Nephron (organoid): ENCODE results near the gene NSD1.

ENCODE experiments used
- H3K27ac Mint-ChIP-seq, 3 experiments: 2 replicates each; pipeline ENCODE4 v1.8.0; 2020; ENCODE audit warnings: mixed read lengths in 3 of 3, mild to moderate bottlenecking in 2 of 3, moderate library complexity in 1 of 3
- H3K27me3 Mint-ChIP-seq: 2 replicates; pipeline ENCODE4 v1.8.0; 2021; ENCODE audit warnings: low read depth, mild to moderate bottlenecking, moderate library complexity, mixed read lengths
- H3K36me3 Mint-ChIP-seq: 2 replicates; pipeline ENCODE4 v1.8.0; 2020; ENCODE audit warnings: low read depth, mixed read lengths
- H3K4me1 Mint-ChIP-seq: 2 replicates; pipeline ENCODE4 v1.8.0; 2020; ENCODE audit warnings: mixed read lengths
- H3K4me3 Mint-ChIP-seq, 3 experiments: 2 replicates each; pipeline ENCODE4 v1.8.0; 2020; ENCODE audit warnings: mild to moderate bottlenecking in 3 of 3, mixed read lengths in 3 of 3, moderate library complexity in 2 of 3
- H3K9me3 Mint-ChIP-seq: 2 replicates; pipeline ENCODE4 v1.8.0; 2020; ENCODE audit warnings: mixed read lengths
- TF ChIP-seq, protein P1 (sequence below), 3 experiments: fragments of 200-600 bp; sonication (generic); IDR thresholded peaks; one replicate each; pipeline ENCODE4 v1.5.0; 2021; ENCODE audit warnings: antibody characterized with exemption in 3 of 3; ENCODE audit not compliant: unreplicated experiment in 3 of 3

The NSD1 gene

DNA sequence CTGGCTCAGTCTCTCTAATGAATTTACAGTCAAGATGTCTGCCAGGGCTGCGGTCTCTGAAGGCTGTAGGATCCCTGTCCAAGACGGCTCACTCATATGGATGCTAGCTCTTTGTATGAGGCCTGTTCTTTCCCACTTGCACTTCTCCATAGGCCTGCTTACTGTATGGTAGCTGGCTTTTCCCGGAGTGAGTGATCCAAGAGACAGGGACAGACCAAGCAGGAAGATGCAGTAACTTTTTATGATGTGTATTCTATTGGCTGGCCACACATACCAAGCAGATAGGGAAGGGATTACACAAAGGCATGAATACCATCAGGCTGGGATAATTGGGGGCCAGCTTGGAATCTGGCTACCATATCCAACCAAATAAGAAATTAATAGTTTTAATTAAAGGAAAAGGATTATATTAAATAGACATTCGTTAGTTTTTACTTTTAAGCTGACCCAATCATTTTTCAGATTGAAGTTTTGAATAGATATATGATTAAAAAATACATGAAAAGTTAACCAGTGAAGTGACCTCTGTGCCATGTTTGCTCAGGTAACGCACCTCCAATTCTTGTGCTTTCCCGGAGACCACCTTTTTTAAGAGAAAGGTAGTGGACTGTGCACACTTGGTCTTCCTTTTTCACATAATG, 20.6 kb downstream of the NSD1 start:
- Mint-ChIP-seq H3K4me1 (peaks cover 5% of the 10 kb centered on the region), H3K27me3 (no peaks in the 10 kb centered on the region), H3K9me3 (no peaks in the 10 kb centered on the region), H3K4me3 (no peak overlapping the region), H3K27ac (peak overlapping the region in 2 of 3 experiments; percentile 7 to 57), H3K36me3 (peaks cover 30% of the 10 kb centered on the region)
- TF ChIP-seq, protein P1, sequence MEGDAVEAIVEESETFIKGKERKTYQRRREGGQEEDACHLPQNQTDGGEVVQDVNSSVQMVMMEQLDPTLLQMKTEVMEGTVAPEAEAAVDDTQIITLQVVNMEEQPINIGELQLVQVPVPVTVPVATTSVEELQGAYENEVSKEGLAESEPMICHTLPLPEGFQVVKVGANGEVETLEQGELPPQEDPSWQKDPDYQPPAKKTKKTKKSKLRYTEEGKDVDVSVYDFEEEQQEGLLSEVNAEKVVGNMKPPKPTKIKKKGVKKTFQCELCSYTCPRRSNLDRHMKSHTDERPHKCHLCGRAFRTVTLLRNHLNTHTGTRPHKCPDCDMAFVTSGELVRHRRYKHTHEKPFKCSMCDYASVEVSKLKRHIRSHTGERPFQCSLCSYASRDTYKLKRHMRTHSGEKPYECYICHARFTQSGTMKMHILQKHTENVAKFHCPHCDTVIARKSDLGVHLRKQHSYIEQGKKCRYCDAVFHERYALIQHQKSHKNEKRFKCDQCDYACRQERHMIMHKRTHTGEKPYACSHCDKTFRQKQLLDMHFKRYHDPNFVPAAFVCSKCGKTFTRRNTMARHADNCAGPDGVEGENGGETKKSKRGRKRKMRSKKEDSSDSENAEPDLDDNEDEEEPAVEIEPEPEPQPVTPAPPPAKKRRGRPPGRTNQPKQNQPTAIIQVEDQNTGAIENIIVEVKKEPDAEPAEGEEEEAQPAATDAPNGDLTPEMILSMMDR (IDR thresholded peaks at IDR 0.05; ENCODE audit: unreplicated experiment in 3 of 3), result no peak

DNA sequence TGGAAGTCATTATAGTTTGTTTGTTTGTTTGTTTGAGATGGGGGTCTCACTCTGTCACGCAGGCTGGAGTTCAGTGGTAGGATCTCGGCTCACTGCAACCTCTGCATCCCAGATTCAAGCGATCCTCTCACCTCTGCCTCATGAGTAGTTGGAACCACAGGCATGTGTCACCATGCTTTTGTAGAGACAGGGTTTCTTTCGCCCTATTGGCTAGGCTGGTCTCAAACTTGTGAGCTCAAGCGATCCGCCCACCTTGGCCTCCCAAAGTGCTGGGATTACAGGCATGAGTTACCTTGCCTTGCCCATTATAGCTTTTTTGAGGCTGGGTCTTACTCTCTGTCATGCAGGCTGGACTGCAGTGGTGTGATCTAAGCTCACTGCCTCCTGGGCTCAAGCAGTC, 28.8 kb downstream of the NSD1 start:
- no peak overlapping the region for H3K27ac Mint-ChIP-seq
- no peak overlapping the region for H3K4me3 Mint-ChIP-seq
- no peaks in the 10 kb centered on the region for H3K27me3 Mint-ChIP-seq
- no peaks in the 10 kb centered on the region for H3K4me1 Mint-ChIP-seq
- TF ChIP-seq, protein P1 (IDR thresholded peaks at IDR 0.05; ENCODE audit: unreplicated experiment in 3 of 3), result no peak
- H3K9me3 Mint-ChIP-seq, result no peaks in the 10 kb centered on the region
- H3K36me3 Mint-ChIP-seq, result peaks cover 25% of the 10 kb centered on the region

DNA sequence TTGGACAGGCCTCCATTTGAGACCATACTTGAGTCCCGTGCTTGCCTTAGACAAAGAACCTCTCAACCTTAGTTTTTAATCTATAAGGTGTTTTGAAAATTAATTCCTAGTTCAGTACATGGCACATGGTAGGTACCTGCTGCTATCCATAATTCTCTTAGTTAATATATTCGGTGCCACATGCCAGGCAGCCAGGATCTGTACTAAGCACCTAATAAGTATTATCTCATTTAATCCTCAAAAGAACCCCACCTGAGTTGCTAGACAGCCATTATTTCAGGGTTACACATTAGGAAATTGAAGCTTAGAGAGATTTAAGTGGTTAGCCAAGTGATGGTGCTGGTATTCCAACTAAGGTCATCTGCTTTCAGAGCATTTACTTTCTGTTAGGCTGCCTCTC, 29.9 kb downstream of the NSD1 start:
- TF ChIP-seq, protein P1 (IDR thresholded peaks at IDR 0.05; ENCODE audit: unreplicated experiment in 3 of 3), result no peak
- Mint-ChIP-seq H3K4me1 (no peaks in the 10 kb centered on the region), H3K36me3 (peaks cover 27% of the 10 kb centered on the region), H3K9me3 (no peaks in the 10 kb centered on the region), H3K27me3 (no peaks in the 10 kb centered on the region), H3K4me3 (no peak overlapping the region), H3K27ac (no peak overlapping the region)

DNA sequence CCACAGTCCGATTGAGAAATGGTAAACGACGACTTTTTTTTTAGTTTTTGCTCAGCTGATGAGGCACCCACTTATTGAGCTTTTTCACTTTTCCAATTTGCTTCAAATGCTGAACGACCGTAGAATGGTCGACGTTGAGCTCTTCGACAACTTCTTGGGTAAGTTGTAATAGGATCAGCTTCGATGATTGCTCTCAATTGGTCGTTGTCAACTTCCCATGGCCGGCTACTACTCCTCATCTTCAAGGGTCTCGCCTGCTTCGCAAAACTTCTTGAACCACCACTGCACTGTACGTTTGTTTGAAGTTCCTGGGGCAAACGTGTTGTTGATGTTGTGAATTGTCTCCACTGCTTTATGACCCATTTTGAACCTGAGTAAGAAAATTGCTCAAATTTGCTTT, 35.7 kb downstream of the NSD1 start:
- Mint-ChIP-seq H3K4me1 (peaks cover 18% of the 10 kb centered on the region), H3K27ac (no peak overlapping the region)
- TF ChIP-seq, protein P1 (IDR thresholded peaks at IDR 0.05; ENCODE audit: unreplicated experiment in 3 of 3), result no peak

DNA sequence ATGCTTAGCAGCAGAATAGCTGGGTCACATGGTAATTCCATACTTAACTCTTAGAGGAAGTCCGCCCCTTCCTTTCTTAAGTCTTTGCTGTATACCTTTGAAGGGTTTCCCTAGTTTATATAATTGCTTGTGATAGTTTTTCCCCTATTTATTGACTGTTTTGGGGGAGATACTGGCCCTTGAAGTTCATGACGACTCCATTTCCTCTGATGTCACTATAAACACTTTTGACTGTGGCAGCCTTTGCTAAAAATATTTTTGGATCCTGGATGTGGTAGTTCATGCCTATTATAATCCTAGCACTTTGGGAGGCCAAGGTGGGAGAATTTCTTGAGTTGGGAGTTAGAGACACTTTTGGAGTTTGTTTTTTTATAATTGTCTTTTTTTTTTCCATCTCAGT, 38.4 kb downstream of the NSD1 start:
- TF ChIP-seq, protein P1 (IDR thresholded peaks at IDR 0.05; ENCODE audit: unreplicated experiment in 3 of 3), result no peak
- no peaks in the 10 kb centered on the region for H3K9me3 Mint-ChIP-seq
- H3K4me3 Mint-ChIP-seq, result no peak overlapping the region
- peak overlapping the region in 1 of 3 experiments; percentile 56 for H3K27ac Mint-ChIP-seq
- H3K27me3 Mint-ChIP-seq, result no peaks in the 10 kb centered on the region
- peaks cover 39% of the 10 kb centered on the region for H3K36me3 Mint-ChIP-seq
- H3K4me1 Mint-ChIP-seq, result peaks cover 24% of the 10 kb centered on the region

More for the DNA sequence above, 35.7 kb downstream of the NSD1 start:
- H3K4me3 Mint-ChIP-seq, result no peak overlapping the region
- H3K36me3 Mint-ChIP-seq, result peaks cover 56% of the 10 kb centered on the region
- H3K27me3 Mint-ChIP-seq, result no peaks in the 10 kb centered on the region
- H3K9me3 Mint-ChIP-seq, result no peaks in the 10 kb centered on the region

DNA sequence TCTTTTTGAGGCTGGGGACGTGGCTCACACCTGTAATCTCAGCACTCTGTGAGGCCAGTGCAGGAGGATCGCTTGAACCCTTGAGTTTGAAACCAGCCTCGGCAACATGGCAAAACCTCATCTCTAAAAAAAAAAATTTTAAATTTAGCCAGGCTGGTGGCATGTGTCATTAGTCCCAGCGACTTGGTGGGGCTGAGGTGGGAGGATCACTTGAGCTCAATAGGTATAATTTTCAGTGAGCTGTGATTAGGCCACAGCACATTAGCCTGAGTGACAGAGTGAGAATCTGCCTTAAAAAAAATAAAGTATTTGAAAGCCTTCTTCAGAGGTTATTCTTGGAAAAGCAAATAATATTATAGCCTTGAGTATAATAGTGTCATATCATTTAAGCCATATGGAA, 41.8 kb downstream of the NSD1 start:
- H3K4me3 Mint-ChIP-seq, result no peak overlapping the region
- H3K27me3 Mint-ChIP-seq, result no peaks in the 10 kb centered on the region
- TF ChIP-seq, protein P1 (IDR thresholded peaks at IDR 0.05; ENCODE audit: unreplicated experiment in 3 of 3), result no peak

More for the DNA sequence above, 41.8 kb downstream of the NSD1 start:
- Mint-ChIP-seq H3K27ac (no peak overlapping the region), H3K4me1 (peaks cover 29% of the 10 kb centered on the region), H3K36me3 (peaks cover 22% of the 10 kb centered on the region), H3K9me3 (no peaks in the 10 kb centered on the region)
